Brain microvascular endothelial cell (primary cell): Measurements from ENCODE around the gene KPNA4.
"Not testable (repeated sequence)": the region's sequence is repeated elsewhere in the genome, so short reads cannot be mapped to it uniquely, and the experiment has no call there.

Experiments used
- DNase-seq: peaks from one replicate; pipeline ENCODE4 v3.0.0-alpha.2; 2020
- H3K27ac ChIP-seq: fragments of 250-450 bp; sonication (Bioruptor Pico); 2 replicates; pipeline ENCODE4 v1.5.1; 2020; ENCODE audit warnings: mild to moderate bottlenecking, moderate library complexity
- H3K27me3 ChIP-seq: fragments of 250-450 bp; sonication (Bioruptor Pico); replicated peaks from 2 replicates; pipeline ENCODE4 v1.5.1; 2020; ENCODE audit warnings: mild to moderate bottlenecking
- H3K36me3 ChIP-seq: fragments of 250-450 bp; sonication (Bioruptor Pico); replicated peaks from 2 replicates; pipeline ENCODE4 v1.5.1; 2020; ENCODE audit warnings: mild to moderate bottlenecking
- H3K4me3 ChIP-seq: 2 replicates; pipeline ENCODE4 v1.5.1; 2011; ENCODE audit warnings: low read depth, mild to moderate bottlenecking, control low read depth, low read length, moderate library complexity
- CTCF ChIP-seq: IDR thresholded peaks from 2 replicates; pipeline ENCODE4 v1.5.1; 2011; ENCODE audit warnings: low read depth, mild to moderate bottlenecking, moderate library complexity, low read length, control low read depth, inconsistent platforms; ENCODE audit errors: missing control alignments
- in situ Hi-C: cut with HindIII; loops from 2 replicates; pipeline ENCODE4 v1.10.0; 2017; ENCODE audit warnings: low sequenced_read_pairs, low pct_ligation_motif_present

The KPNA4 gene

GRCh38 chr3:160454995-160455394, 110.4 kb downstream of the KPNA4 start:
- DNase-seq, result no peak
- no peaks in the 10 kb centered on the region for H3K36me3 ChIP-seq
- H3K27me3 ChIP-seq, result no peaks in the 10 kb centered on the region
- in situ Hi-C loops, result no loop called here
- TF ChIP-seq CTCF, result no peak
- no peak overlapping the region for H3K4me3 ChIP-seq
- H3K27ac ChIP-seq, result no peak overlapping the region

GRCh38 chr3:160452251-160452650, 113.1 kb downstream of the KPNA4 start:
- H3K27me3 ChIP-seq, in situ Hi-C loops, H3K36me3 ChIP-seq, H3K27ac ChIP-seq, DNase-seq, H3K4me3 ChIP-seq: not testable (repeated sequence)

- Histone ChIP-seq H3K4me3 (no peak overlapping the region), H3K27ac (no peak overlapping the region), H3K36me3 (no peaks in the 10 kb centered on the region), H3K27me3 (no peaks in the 10 kb centered on the region)
- no peak for DNase-seq
- in situ Hi-C loops, result no loop called here
- no peak for TF ChIP-seq CTCF
These were observed 113.8 kb downstream of the KPNA4 start for GRCh38 chr3:160451602-160452001.

GRCh38 chr3:160450846-160451245, 114.5 kb downstream of the KPNA4 start:
- DNase-seq, result peak; percentile 86
- Histone ChIP-seq H3K36me3 (no peaks in the 10 kb centered on the region), H3K4me3 (peak overlapping the region; percentile 89), H3K27ac (peak overlapping the region; percentile 79), H3K27me3 (no peaks in the 10 kb centered on the region)
- in situ Hi-C loops, result no loop called here
- peak; percentile 28 for TF ChIP-seq CTCF

GRCh38 chr3:160449636-160450598, 115.5 kb downstream of the KPNA4 start, which contains the start of gene TRIM59:
TRIM59 (minus strand) TSS chr3:160449786; CDS start chr3:160439183, 10,603 bp downstream.
- in situ Hi-C loops, result no loop called here
- DNase-seq, result peak; percentile 98
- Histone ChIP-seq H3K27ac (peak within 1 kb of the TSS; percentile 79), H3K4me3 (peak within 1 kb of the TSS; percentile 89), H3K36me3 (no peaks in the 10 kb centered on the region), H3K27me3 (no peaks in the 10 kb centered on the region)
- no peak for TF ChIP-seq CTCF

- H3K4me3 ChIP-seq, result peak overlapping the region; percentile 89
- TF ChIP-seq CTCF, result no peak
- peak overlapping the region; percentile 79 for H3K27ac ChIP-seq
- H3K36me3 ChIP-seq, result peaks cover 3% of the 10 kb centered on the region
- DNase-seq, result no peak
- in situ Hi-C loops, result no loop called here
- no peaks in the 10 kb centered on the region for H3K27me3 ChIP-seq
These were observed 116.3 kb downstream of the KPNA4 start for GRCh38 chr3:160448845-160449635.
